A549 (cell line): ENCODE data around the gene F2RL2. TPM values are rescaled to one million over a fixed set of nuclear protein-coding genes. Genes with fewer than 3 reads are reported as not detected.
A peak's percentile ranks its signal among the peaks of the same experiment; 100 is the strongest.

Experiments used
- ATAC-seq, 2 experiments: fragments of 200-7000 bp in 1 of 2; fragments of >200 bp in 1 of 2; cut with Nextera tagmentation in 1 of 2; cut with Tn5 transposase in 1 of 2; 3 replicates each; pipeline versions ENCODE4 v1.8.0 to v1.9.1; 2018 to 2020; ENCODE audit warnings: mild to moderate bottlenecking in 1 of 2, moderate library complexity in 1 of 2
- CTCF ChIA-PET: fragments of 300-600 bp; sonication (Branson Sonifier 250); formaldehyde crosslinking; extraction: SDS; loops from one replicate; lab custom pipeline; 2021; ENCODE audit warnings: antibody characterized with exemption, inconsistent platforms; lab: Yijun Ruan, JAX
- POLR2A ChIA-PET: fragments of 350-600 bp; formaldehyde crosslinking; extraction: SDS; loops from one replicate; lab custom pipeline; 2021; ENCODE audit warnings: antibody characterized with exemption, inconsistent platforms; lab: Yijun Ruan, JAX
- DNase-seq, 2 experiments: peaks; one replicate each; pipeline versions ENCODE4 v3.0.0 to v3.0.0-alpha.2; 2011 to 2016; ENCODE audit warnings: low read depth in 1 of 2, low spot score in 1 of 2
- FAIRE-seq: peaks from 2 replicates; lab custom pipeline; 2011; peaks lifted over from hg19 to GRCh38; lab: Jason Lieb, UNC
- H3K27ac ChIP-seq, 2 experiments: fragments of >200 bp; sonication (Bioruptor Twin); formaldehyde crosslinking; 3 replicates each; pipeline ENCODE4 v1.5.1; 2016 to 2017
- H3K4me1 ChIP-seq: fragments of >200 bp; sonication (Bioruptor Twin); formaldehyde crosslinking; 3 replicates; pipeline ENCODE4 v1.6.1; 2016
- H3K4me2 ChIP-seq: fragments of >200 bp; sonication (Bioruptor Twin); formaldehyde crosslinking; 3 replicates; pipeline ENCODE4 v1.6.1; 2016
- H3K4me3 ChIP-seq: fragments of >200 bp; sonication (Bioruptor Twin); formaldehyde crosslinking; 3 replicates; pipeline ENCODE4 v1.5.1; 2016
- H3K9me3 ChIP-seq: fragments of >200 bp; sonication (Bioruptor Twin); formaldehyde crosslinking; 3 replicates; pipeline ENCODE4 v1.6.1; 2016
- CBX8 ChIP-seq: fragments of 200-600 bp; sonication (generic); IDR thresholded peaks from 2 replicates; pipeline ENCODE4 v1.6.1; 2016
- CEBPB ChIP-seq, 2 experiments: fragments of >200 bp in 1 of 2; sonication (Bioruptor Twin) in 1 of 2; formaldehyde crosslinking in 1 of 2; IDR thresholded peaks; 2 replicates each; pipeline ENCODE4 v1.6.1; 2012 to 2016
- CHD2 ChIP-seq: fragments of 150-350 bp; IDR thresholded peaks from 2 replicates; pipeline ENCODE4 v1.6.1; 2014; ENCODE audit warnings: low read length; ENCODE audit not compliant: partially characterized antibody
- CTCF ChIP-seq: fragments of >200 bp; sonication (Bioruptor Twin); formaldehyde crosslinking; IDR thresholded peaks from 3 replicates; pipeline ENCODE4 v1.5.1; 2016
- FOSL2 ChIP-seq, 2 experiments: fragments of 450-650 bp in 1 of 2; fragments of >200 bp in 1 of 2; sonication (Bioruptor Twin) in 1 of 2; formaldehyde crosslinking; IDR thresholded peaks; 2 replicates each; pipeline versions ENCODE4 v1.5.0 to v1.6.1; 2016 to 2020; ENCODE audit warnings: mild to moderate bottlenecking in 1 of 2, moderate library complexity in 1 of 2
- HEYL ChIP-seq: fragments of 250-450 bp; sonication (Bioruptor Pico); IDR thresholded peaks from 2 replicates; pipeline ENCODE4 v1.8.0; 2021; ENCODE audit warnings: mild to moderate bottlenecking, moderate library complexity
- HOXA7 ChIP-seq: fragments of 250-450 bp; sonication (Bioruptor Pico); IDR thresholded peaks from 2 replicates; pipeline ENCODE4 v1.5.0; 2020; ENCODE audit warnings: mild to moderate bottlenecking, moderate library complexity
- HOXB5 ChIP-seq: fragments of 250-450 bp; sonication (Bioruptor Pico); IDR thresholded peaks from 2 replicates; pipeline ENCODE4 v1.5.0; 2020; ENCODE audit warnings: mild to moderate bottlenecking, moderate library complexity
- JUN ChIP-seq, 2 experiments: fragments of >200 bp; sonication (Bioruptor Twin); formaldehyde crosslinking; IDR thresholded peaks; 2 replicates in 1 of 2; 3 replicates in 1 of 2; pipeline ENCODE4 v1.6.1; 2016 to 2017
- JUNB ChIP-seq: fragments of >200 bp; sonication (Bioruptor Twin); formaldehyde crosslinking; IDR thresholded peaks from 2 replicates; pipeline ENCODE4 v1.6.1; 2016
- MAZ ChIP-seq: fragments of 150-350 bp; IDR thresholded peaks from 2 replicates; pipeline ENCODE4 v1.6.1; 2014; ENCODE audit warnings: antibody characterized with exemption, low read depth, low read length, borderline replicate concordance
- MYC ChIP-seq: IDR thresholded peaks from 2 replicates; pipeline ENCODE4 v1.6.1; 2012; ENCODE audit warnings: mild to moderate bottlenecking, inconsistent platforms, low read length, improper control_type of control experiment, borderline replicate concordance
- NFE2L2 ChIP-seq: fragments of 150-350 bp; conservative IDR thresholded peaks from 2 replicates; pipeline ENCODE4 v1.6.1; 2014; ENCODE audit warnings: low read length
- NPAS2 ChIP-seq: fragments of 250-450 bp; sonication (Bioruptor Pico); IDR thresholded peaks from 2 replicates; pipeline ENCODE4 v1.8.0; 2022; ENCODE audit warnings: mild to moderate bottlenecking, moderate library complexity, borderline replicate concordance
- PHF8 ChIP-seq: fragments of 200-600 bp; sonication (generic); IDR thresholded peaks from 2 replicates; pipeline ENCODE4 v1.6.1; 2016; ENCODE audit warnings: low read depth, mild to moderate bottlenecking, antibody characterized with exemption, moderate library complexity, borderline replicate concordance
- POLR2A ChIP-seq: IDR thresholded peaks from 2 replicates; pipeline ENCODE4 v1.6.1; 2012; ENCODE audit warnings: mild to moderate bottlenecking, low read length
- RAD21 ChIP-seq, 2 experiments: fragments of >200 bp in 1 of 2; sonication (Bioruptor Twin) in 1 of 2; formaldehyde crosslinking in 1 of 2; IDR thresholded peaks in 1 of 2; conservative IDR thresholded peaks in 1 of 2; 2 replicates in 1 of 2; 3 replicates in 1 of 2; pipeline ENCODE4 v1.6.1; 2012 to 2018; ENCODE audit warnings: inconsistent platforms in 1 of 2
- RARB ChIP-seq: fragments of 250-450 bp; sonication (Bioruptor Pico); IDR thresholded peaks from 2 replicates; pipeline ENCODE4 v1.8.0; 2021; ENCODE audit warnings: mild to moderate bottlenecking, moderate library complexity
- SREBF2 ChIP-seq: fragments of 450-650 bp; IDR thresholded peaks from 2 replicates; pipeline ENCODE4 v1.6.1; 2014; ENCODE audit warnings: mild to moderate bottlenecking, moderate library complexity
- TFCP2L1 ChIP-seq: fragments of 250-450 bp; sonication (Bioruptor Pico); IDR thresholded peaks from 2 replicates; pipeline ENCODE4 v1.5.0; 2021; ENCODE audit warnings: mild to moderate bottlenecking
- ZC3H11A ChIP-seq: fragments of 450-650 bp; IDR thresholded peaks from 2 replicates; pipeline ENCODE4 v1.6.1; 2014; ENCODE audit warnings: antibody characterized with exemption, mild to moderate bottlenecking
- ZFP36 ChIP-seq: fragments of 450-650 bp; IDR thresholded peaks from 2 replicates; pipeline ENCODE4 v1.6.1; 2014; ENCODE audit warnings: borderline replicate concordance; ENCODE audit not compliant: partially characterized antibody
- WGBS: methylation state at CpG from one replicate; pipeline ENCODE4 v1.1.6; 2017; ENCODE audit errors: missing lambda C conversion rate; 5-methylcytosine and 5-hydroxymethylcytosine counted together
- polyA plus RNA-seq, 4 experiments: library from polyadenylated mRNA; depleted of rRNA in 3 of 4; stranded (reverse); fragments of >200 nt; fragmentation: RNase III in 1 of 4; extraction: RNeasy Plus Mini Kit Qiagen cat#74134 plus additional on column Dnase treatment in 1 of 4; gene quantifications; 2 replicates in 3 of 4; 3 replicates in 1 of 4; pipeline ENCODE4 v1.2.3, GENCODE V29; 2011 to 2017
- TF ChIP-seq, protein P1 (sequence below): fragments of 250-450 bp; sonication (Bioruptor Pico); IDR thresholded peaks from 2 replicates; pipeline ENCODE4 v1.5.0; 2020; ENCODE audit warnings: low read depth, mild to moderate bottlenecking, moderate library complexity
- TF ChIP-seq, protein P2 (sequence below): fragments of 450-650 bp; IDR thresholded peaks from 2 replicates; pipeline ENCODE4 v1.6.1; 2014; ENCODE audit warnings: antibody characterized with exemption
- TF ChIP-seq, protein P3 (sequence below): fragments of >200 bp; sonication (Bioruptor Twin); formaldehyde crosslinking; IDR thresholded peaks from 3 replicates; pipeline ENCODE4 v1.6.1; 2016

The F2RL2 gene
- polyA plus RNA-seq, 2 of the 4 experiments (the other 2 are of a cell fraction), result 6.3 to 44.7 TPM

- no peaks in the 10 kb centered on the region for H3K4me1 ChIP-seq
- TF ChIP-seq TFCP2L1 (CRISPR knock-in tag) (no peak), FOSL2 (IDR thresholded peaks at IDR 0.05) (no peak), FOSL2 (CRISPR knock-in tag; IDR thresholded peaks at IDR 0.05) (no peak), NFE2L2 (no peak)
- ChIA-PET POLR2A (no interaction called here), CTCF (no interaction called here)
- no peak overlapping the region for H3K4me2 ChIP-seq
- no peak overlapping the region for H3K4me3 ChIP-seq
- H3K9me3 ChIP-seq, result no peaks in the 10 kb centered on the region
- 55% methylated on average over 6 of the region's 6 CpGs for WGBS
- no peak for FAIRE-seq
- no peak for ATAC-seq
- DNase-seq, result no peak
- no peak overlapping the region for H3K27ac ChIP-seq
These were observed 34.6 kb upstream of the F2RL2 start for GRCh38 chr5:76657683-76658311.

GRCh38 chr5:76657091-76657490 lies 33.9 kb upstream of the F2RL2 start:
- H3K27ac ChIP-seq, result no peak overlapping the region
- 81% methylated on average over 3 of the region's 3 CpGs for WGBS
- H3K4me2 ChIP-seq, result no peak overlapping the region
- FAIRE-seq (no peak), ATAC-seq (no peak), DNase-seq (no peak)
- TF ChIP-seq CHD2 (no peak), HOXA7 (no peak), PHF8 (no peak), ZC3H11A (no peak), RAD21 (conservative IDR thresholded peaks at IDR 0.05 in 1 of 2, IDR thresholded peaks at IDR 0.05 in 1 of 2) (no peak), POLR2A (no peak), NPAS2 (CRISPR knock-in tag) (no peak), ZFP36 (no peak), CTCF (no peak), HEYL (no peak), JUNB (no peak)
- TF ChIP-seq, protein P1, sequence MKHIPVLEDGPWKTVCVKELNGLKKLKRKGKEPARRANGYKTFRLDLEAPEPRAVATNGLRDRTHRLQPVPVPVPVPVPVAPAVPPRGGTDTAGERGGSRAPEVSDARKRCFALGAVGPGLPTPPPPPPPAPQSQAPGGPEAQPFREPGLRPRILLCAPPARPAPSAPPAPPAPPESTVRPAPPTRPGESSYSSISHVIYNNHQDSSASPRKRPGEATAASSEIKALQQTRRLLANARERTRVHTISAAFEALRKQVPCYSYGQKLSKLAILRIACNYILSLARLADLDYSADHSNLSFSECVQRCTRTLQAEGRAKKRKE (CRISPR knock-in tag), result no peak
- TF ChIP-seq, protein P2, sequence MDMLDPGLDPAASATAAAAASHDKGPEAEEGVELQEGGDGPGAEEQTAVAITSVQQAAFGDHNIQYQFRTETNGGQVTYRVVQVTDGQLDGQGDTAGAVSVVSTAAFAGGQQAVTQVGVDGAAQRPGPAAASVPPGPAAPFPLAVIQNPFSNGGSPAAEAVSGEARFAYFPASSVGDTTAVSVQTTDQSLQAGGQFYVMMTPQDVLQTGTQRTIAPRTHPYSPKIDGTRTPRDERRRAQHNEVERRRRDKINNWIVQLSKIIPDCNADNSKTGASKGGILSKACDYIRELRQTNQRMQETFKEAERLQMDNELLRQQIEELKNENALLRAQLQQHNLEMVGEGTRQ, result no peak
- TF ChIP-seq, protein P3, sequence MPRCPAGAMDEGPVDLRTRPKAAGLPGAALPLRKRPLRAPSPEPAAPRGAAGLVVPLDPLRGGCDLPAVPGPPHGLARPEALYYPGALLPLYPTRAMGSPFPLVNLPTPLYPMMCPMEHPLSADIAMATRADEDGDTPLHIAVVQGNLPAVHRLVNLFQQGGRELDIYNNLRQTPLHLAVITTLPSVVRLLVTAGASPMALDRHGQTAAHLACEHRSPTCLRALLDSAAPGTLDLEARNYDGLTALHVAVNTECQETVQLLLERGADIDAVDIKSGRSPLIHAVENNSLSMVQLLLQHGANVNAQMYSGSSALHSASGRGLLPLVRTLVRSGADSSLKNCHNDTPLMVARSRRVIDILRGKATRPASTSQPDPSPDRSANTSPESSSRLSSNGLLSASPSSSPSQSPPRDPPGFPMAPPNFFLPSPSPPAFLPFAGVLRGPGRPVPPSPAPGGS, result no peak
- ChIA-PET POLR2A (no interaction called here), CTCF (no interaction called here)
- H3K4me3 ChIP-seq, result no peak overlapping the region
- no peaks in the 10 kb centered on the region for H3K9me3 ChIP-seq
- no peaks in the 10 kb centered on the region for H3K4me1 ChIP-seq

DNA sequence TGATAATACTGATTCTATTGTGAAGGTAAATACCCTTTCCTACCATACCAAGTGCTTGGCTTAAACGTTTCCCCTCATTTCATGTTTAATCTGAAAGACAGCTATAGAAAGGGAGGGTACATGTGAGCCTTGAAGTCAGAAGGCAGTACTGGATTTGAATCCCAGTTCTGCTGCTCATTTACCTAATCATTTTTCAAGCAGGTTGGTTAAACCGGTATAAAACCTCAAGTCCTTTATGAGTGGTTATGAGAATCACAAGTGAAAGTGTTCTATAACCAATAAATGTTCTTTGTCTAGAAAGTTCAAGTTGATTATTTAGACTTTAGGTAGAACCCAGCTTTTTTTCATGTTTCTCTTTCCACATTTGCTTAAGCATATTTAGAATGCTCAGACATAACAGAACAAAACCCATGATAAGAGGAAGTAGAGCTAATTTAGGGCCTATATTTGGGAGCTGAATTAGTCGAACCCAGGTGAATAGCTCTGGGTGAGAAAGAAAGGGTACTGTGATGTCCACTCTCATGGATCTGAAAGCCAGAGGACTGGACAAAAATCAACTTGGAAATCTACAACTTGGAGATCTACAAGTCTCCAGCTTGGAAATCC lies 29.7 kb upstream of the F2RL2 start:
- Histone ChIP-seq H3K4me2 (no peak overlapping the region), H3K4me3 (no peak overlapping the region), H3K27ac (no peak overlapping the region), H3K4me1 (no peaks in the 10 kb centered on the region), H3K9me3 (peaks cover 19% of the 10 kb centered on the region)
- ChIA-PET POLR2A (no interaction called here), CTCF (interaction anchor here (0.6 to 1.8 kb wide), 5 partner anchors 12 to 315 kb away, joined by 3 to 6 read pairs (median 4); no protein-coding TSS in a partner anchor)
- 51% methylated on average over 3 of the region's 3 CpGs for WGBS
- ATAC-seq, result no peak
- peak; percentile 73 for FAIRE-seq
- DNase-seq, result no peak
- TF ChIP-seq CBX8, result no peak
- no peak for TF ChIP-seq RARB (CRISPR knock-in tag)
- TF ChIP-seq POLR2A, result no peak
- no peak for TF ChIP-seq HOXA7
- TF ChIP-seq SREBF2, result no peak
- TF ChIP-seq FOSL2 (IDR thresholded peaks at IDR 0.05), result no peak
- TF ChIP-seq FOSL2 (CRISPR knock-in tag; IDR thresholded peaks at IDR 0.05), result no peak
- no peak for TF ChIP-seq RAD21 (conservative IDR thresholded peaks at IDR 0.05 in 1 of 2, IDR thresholded peaks at IDR 0.05 in 1 of 2)
- no peak for TF ChIP-seq HOXB5 (CRISPR knock-in tag)
- TF ChIP-seq MAZ, result no peak
- TF ChIP-seq MYC, result no peak
- TF ChIP-seq JUN (IDR thresholded peaks at IDR 0.05), result no peak
- TF ChIP-seq CEBPB (IDR thresholded peaks at IDR 0.05), result no peak
